Measurements from ENCODE around the gene SLC10A3. TPM values are rescaled to one million over a fixed set of nuclear protein-coding genes. Genes with fewer than 3 reads are reported as not detected.

SLC10A3 gene
- total and polyA plus RNA-seq, 2 of the 8 experiments (the other 6 are each of a cell fraction or from before 2014, with no cell fraction given): 6.8 to 9.5 TPM

DNA sequence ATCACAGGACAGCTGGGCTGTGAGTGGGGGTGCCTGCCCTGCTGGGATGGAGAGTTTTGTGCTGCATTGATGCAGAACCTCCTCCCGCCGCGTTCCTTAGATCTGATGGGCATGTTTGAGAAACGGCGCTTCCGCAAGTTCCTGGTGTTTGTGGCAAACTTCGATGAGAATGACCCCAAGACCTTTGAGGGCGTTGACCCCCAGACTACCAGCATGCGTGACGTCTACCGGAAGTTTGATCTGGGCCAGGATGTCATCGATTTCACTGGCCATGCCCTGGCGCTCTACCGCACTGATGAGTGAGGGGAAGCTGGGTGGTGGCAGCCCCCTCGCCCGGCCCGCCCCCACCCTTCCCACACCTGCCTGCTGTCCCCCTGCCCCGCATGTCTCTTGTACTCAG, 50.6 kb downstream of the SLC10A3 start:
- Histone ChIP-seq H3K4me2 (ENCODE audit: insufficient read depth in 1 of 2, low read depth in 2 of 2, low read length in 2 of 2) (no peak overlapping the region), H3K18ac (ENCODE audit: extremely low read depth, low read length) (no peak overlapping the region), H3K79me1 (ENCODE audit: low read depth, low read length) (no peaks in the 10 kb centered on the region), H4K91ac (replicated peaks; ENCODE audit: insufficient read length, low read length) (no peak overlapping the region), H3K14ac (ENCODE audit: insufficient read length) (no peak overlapping the region), H3K4ac (replicated peaks; ENCODE audit: insufficient read length, low read depth, low read length) (no peak overlapping the region), H3K9me3 (ENCODE audit: insufficient read depth in 2 of 2, low read depth in 1 of 2, low read length in 1 of 2) (no peaks in the 10 kb centered on the region), H3K27ac (ENCODE audit: low read depth, low read length) (no peak overlapping the region), H4K8ac (ENCODE audit: extremely low read depth, insufficient read depth, low read length) (no peak overlapping the region), H3K36me3 (ENCODE audit: control insufficient read depth in 2 of 4, insufficient read depth in 4 of 4, low read length in 3 of 4) (peaks cover 0 to 27% (median 12%) of the 10 kb centered on the region in 4 experiments; a peak in 5 of 8 replicates), H3K23ac (ENCODE audit: insufficient read length) (no peak overlapping the region), H4K20me1 (replicated peaks in 1 of 2; ENCODE audit: control insufficient read depth in 1 of 2, insufficient read depth in 2 of 2, low read length in 2 of 2) (peaks cover 0 to 12% of the 10 kb centered on the region in 2 experiments), H2BK15ac (ENCODE audit: low read length) (no peak overlapping the region), H3K4me3 (ENCODE audit: extremely low read depth in 1 of 4, insufficient read depth in 2 of 4, low read depth in 3 of 4, low read length in 4 of 4) (no peak overlapping the region), H3K79me2 (ENCODE audit: control insufficient read depth in 1 of 2, insufficient read depth in 2 of 2, low read length in 2 of 2) (peaks cover 0 to 17% of the 10 kb centered on the region in 2 experiments; a peak in 2 of 4 replicates), H2AK5ac (ENCODE audit: low read depth, low read length) (no peak overlapping the region), H2BK20ac (ENCODE audit: low read length) (no peak overlapping the region), H2BK12ac (ENCODE audit: low read depth, low read length) (no peak overlapping the region), H3K27me3 (replicated peaks in 1 of 4; ENCODE audit: control insufficient read depth in 3 of 4, extremely low read depth in 1 of 4, insufficient read depth in 3 of 4, low read length in 3 of 4) (no peaks in the 10 kb centered on the region), H3K9ac (replicated peaks in 1 of 4; ENCODE audit: extremely low read depth in 1 of 4, low read depth in 3 of 4, low read length in 3 of 4) (no peak overlapping the region), H3K4me1 (replicated peaks in 1 of 4; ENCODE audit: control insufficient read depth in 3 of 4, insufficient read depth in 4 of 4, low read length in 3 of 4) (peaks cover 0 to 9% (median 5%) of the 10 kb centered on the region in 4 experiments; a peak in 6 of 7 replicates), H2BK5ac (ENCODE audit: low read depth, low read length) (no peak overlapping the region), H3K23me2 (ENCODE audit: low read depth, low read length) (peaks cover 6% of the 10 kb centered on the region; the same call in 1 of the 2 replicates), H2AFZ (ENCODE audit: low read length) (no peak overlapping the region), H4K5ac (ENCODE audit: insufficient read length, low read depth, low read length) (no peak overlapping the region), H3K56ac (replicated peaks; ENCODE audit: insufficient read length, low read depth, low read length) (no peak overlapping the region), H2BK120ac (replicated peaks; ENCODE audit: low read depth, low read length) (no peak overlapping the region)
- POLR2A ChIA-PET (ENCODE audit: partially characterized antibody): no interaction called here
- no peak for TF ChIP-seq TEAD4 (IDR thresholded peaks at IDR 0.05; ENCODE audit: low read depth, low read length)
- TF ChIP-seq TBP (IDR thresholded peaks at IDR 0.05; ENCODE audit: low read depth, low read length): no peak
- no peak for TF ChIP-seq FOSL1 (IDR thresholded peaks at IDR 0.05; ENCODE audit: insufficient read depth, low read depth, low read length)
- TF ChIP-seq EP300 (IDR thresholded peaks at IDR 0.05; ENCODE audit: borderline replicate concordance in 1 of 2, low read depth in 2 of 2, low read length in 2 of 2): no peak
- no peak for TF ChIP-seq KDM1A (IDR thresholded peaks at IDR 0.05; ENCODE audit: borderline replicate concordance, low read length)
- no peak for TF ChIP-seq CBX5 (IDR thresholded peaks at IDR 0.05; ENCODE audit: low read depth, low read length)
- no peak for TF ChIP-seq MAFK (IDR thresholded peaks at IDR 0.05; ENCODE audit: low read depth, low read length)
- no peak for TF ChIP-seq ZNF274 (IDR thresholded peaks at IDR 0.05; ENCODE audit: borderline replicate concordance, extremely low read depth, low read length)
- no peak for TF ChIP-seq POLR2AphosphoS5 (IDR thresholded peaks at IDR 0.05; ENCODE audit: low read depth, low read length)
- TF ChIP-seq SRF (IDR thresholded peaks at IDR 0.05; ENCODE audit: low read depth, low read length): no peak
- no peak for TF ChIP-seq RNF2 (IDR thresholded peaks at IDR 0.05; ENCODE audit: borderline replicate concordance, low read depth, low read length, missing control alignments, poor library complexity, severe bottlenecking)
- no peak for DNase-seq (ENCODE audit: low read depth in 1 of 2, low spot score in 2 of 2)
- CTCF ChIA-PET (ENCODE audit: partially characterized antibody): no interaction called here
- 100% methylated on average over 1 of the region's 18 CpGs; no CpG with 5 or more reads in 1 of the 2 experiments for WGBS, 2 experiments (ENCODE audit: extremely low coverage in 1 of 2, insufficient coverage in 1 of 2, insufficient read length in 1 of 2, insufficient replicate concordance in 2 of 2, low coverage in 1 of 2, low lambda C conversion rate in 2 of 2, missing lambda C conversion rate in 1 of 2)
- FAIRE-seq: no peak

Data from H1 (cell line).